HG02642 (cell line): ENCODE results near the gene SLC2A4.

Experiments
- ATAC-seq: cut with Tn5 transposase; IDR thresholded peaks from one replicate; pipeline ENCODE4 v1.9.1; 2021; ENCODE audit warnings: mild to moderate bottlenecking; ENCODE audit not compliant: unreplicated experiment, poor library complexity

The SLC2A4 gene

DNA sequence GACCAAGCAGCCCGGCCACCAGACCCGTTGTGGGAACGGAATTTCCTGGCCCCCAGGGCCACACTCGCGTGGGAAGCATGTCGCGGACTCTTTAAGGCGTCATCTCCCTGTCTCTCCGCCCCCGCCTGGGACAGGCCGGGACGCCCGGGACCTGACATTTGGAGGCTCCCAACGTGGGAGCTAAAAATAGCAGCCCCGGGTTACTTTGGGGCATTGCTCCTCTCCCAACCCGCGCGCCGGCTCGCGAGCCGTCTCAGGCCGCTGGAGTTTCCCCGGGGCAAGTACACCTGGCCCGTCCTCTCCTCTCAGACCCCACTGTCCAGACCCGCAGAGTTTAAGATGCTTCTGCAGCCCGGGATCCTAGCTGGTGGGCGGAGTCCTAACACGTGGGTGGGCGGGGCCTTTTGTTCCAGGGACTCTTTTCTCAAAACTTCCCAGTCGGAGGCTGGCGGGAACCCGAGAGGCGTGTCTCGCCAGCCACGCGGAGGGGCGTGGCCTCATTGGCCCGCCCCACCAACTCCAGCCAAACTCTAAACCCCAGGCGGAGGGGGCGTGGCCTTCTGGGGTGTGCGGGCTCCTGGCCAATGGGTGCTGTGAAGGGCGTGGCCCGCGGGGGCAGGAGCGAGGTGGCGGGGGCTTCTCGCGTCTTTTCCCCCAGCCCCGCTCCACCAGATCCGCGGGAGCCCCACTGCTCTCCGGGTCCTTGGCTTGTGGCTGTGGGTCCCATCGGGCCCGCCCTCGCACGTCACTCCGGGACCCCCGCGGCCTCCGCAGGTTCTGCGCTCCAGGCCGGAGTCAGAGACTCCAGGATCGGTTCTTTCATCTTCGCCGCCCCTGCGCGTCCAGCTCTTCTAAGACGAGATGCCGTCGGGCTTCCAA is at the start of gene SLC2A4:
Gene SLC2A4 (plus strand): TSS at position 645 of the 879 bp plus-strand sequence. CDS start 217 bp downstream, at position 862.
- ATAC-seq: peak; percentile 61

DNA sequence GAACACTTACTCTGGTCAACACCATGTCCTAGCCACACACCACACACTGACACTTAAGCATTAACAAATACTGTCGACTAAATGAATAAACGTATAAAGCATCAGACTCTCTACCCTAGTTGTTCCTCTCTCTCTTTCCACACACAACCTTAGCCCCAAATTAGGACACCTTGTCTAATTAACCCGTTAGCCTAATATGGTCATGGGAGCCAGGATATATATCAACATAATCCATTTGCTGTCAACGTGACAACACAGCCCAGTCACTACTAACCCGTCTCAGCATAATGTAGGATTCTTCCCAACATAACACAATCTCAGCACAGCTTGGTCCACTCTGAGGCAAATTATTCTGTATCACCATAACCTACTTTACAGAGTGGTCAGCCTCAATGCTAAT is 49.4 kb upstream of the SLC2A4 start:
- no peak for ATAC-seq

DNA sequence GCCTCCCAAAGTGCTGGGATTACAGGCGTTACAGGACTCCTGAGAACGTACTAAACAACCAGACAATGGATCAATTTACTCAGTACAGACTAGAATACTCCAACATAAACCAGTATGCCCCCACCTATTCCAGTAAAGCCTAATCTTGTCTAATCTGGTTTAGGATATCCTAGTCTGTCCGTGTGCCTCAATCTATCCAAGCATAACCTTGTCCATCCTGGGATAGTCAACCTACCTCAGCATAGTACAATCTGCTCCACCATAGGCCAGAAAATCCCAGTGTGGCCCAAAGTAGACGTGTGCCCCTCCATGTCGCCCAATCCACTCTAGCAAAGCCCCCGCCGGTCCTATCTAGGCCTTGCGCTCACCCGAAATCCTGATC is 47.8 kb upstream of the SLC2A4 start:
- no peak for ATAC-seq

DNA sequence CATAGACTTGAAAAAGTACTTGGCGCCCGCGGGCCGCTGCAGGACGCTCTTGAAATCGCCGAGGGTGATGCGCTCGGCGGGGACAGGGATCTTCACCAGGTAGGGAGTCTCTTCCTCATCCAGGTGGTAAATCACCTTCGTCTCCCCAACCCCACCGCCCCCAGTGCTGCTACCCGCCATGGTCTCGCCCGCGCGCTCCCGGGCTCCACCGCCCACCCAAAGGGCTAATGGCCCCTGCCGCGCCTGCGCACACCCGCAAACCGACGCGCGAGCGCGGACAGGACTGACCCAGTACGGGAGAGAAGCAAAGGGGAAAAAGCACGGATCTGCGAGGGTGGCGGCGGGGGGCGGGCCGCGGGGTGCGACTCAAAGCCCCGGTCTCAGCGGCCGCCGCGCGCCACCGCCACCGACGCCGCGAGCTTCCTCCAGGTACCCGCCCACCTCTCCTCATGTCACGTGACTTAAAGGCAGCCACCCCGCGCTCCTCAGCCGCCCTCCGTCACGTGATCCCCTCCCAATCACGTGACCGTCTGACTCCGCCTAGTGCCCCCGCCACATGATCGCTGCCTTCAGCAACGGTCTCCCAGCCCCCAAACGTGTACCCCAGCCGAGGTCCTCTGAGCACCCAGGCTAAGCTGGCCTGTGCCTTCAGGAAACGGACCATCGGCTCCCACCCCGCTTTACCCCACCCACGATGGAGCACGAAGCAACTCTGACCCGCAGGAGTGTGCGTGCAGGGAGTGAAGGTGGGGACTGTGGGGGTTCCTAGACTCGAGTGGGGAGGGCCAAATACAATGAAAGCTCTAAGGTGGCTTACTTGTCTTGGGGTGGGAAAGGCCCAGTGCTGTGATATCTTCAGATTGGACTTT is 47.2 kb upstream of the SLC2A4 start, which contains the start of gene DVL2:
Gene DVL2 (minus strand): TSS at position 435 of the 869 bp plus-strand sequence. CDS start 255 bp downstream, at position 180.
- peak; percentile 61 for ATAC-seq

DNA sequence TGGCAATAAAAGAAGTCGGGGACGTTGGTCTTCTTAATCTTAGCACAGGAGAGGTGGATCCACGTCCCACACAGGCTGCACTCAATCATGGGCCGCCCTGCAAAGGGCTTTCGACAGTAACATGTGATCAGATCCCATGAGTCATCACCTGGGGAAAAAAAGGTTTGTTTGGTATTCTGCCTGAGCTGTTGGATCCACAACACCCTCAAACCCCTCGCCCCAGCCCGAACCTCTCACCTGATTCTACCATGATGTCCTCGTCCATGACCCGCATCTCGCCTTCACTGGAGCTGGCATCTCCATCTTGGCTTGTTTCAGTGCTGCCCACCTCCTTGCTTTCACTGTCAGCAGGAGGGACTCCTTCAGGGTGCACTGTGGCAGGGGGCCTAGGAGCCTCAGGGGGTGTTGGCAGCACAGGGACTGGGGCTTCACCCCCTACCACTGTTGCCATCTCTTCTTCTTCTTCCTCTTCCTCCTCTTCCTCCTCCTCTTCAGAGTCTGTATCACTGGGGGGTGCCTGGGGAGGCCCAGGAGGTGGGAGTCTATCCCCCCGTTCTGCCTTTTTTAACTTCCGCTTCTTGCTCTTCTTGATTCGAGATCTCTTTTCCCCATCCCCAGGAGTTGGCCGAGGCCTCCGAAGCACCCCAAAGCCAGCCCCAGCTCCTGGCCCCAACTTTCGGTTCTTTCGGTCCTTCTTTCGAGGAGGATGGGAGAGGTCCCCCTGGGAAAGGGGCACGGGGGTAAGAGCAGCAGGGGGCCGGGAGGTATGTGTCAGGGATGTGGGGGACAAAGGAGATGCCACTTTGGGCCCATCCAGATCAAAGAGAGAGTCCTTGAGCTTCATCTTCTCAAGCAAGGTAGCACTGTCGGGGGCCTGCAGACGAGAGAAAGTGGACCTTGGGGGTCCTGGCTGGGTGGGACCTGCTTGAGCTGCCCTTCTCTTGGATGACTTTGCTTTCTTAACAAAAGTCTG is 45.5 kb upstream of the SLC2A4 start:
- ATAC-seq: no peak

DNA sequence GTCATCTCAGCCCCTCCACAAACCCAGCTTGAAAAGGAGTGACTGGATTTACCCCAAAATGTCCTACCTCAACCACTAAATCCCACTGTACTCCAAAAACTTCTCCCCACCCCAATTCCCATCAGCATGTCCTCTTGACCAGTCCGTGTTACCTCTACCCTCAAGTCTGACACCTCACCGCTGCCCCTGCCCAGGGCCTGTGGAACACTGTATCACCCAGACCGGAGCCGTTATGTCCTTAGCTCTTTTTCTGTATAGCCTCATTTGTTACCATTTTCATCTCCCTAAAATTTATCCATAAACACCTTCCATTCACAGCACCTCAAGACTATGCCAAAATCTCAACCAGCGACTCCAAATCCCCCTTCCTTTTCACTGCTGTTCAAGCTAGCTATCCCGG is 44.7 kb upstream of the SLC2A4 start:
- ATAC-seq: no peak

DNA sequence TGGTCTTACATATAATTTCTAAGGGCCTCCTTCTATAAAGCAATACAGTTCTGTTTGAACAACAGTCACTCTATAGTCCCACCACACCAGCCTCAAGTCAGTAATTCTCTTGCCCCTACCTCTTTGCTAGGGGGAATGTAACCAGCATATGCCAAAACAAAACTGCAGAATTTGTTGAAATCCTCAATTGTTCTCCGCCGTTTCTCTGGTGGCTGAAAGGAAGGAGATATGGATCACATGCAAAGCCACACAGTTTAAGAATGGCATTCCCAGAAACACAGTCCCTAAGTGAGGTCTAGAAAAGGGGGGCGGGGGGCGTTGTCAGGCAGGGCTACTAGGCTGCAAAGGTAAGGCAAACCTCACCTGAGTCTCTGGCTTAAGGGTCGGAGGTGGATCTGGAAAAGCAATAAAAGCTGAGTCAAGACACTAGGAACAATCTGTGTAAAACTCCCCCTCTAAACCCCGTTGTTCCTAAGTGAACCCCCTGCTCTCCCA is 44.2 kb upstream of the SLC2A4 start:
- ATAC-seq: no peak

DNA sequence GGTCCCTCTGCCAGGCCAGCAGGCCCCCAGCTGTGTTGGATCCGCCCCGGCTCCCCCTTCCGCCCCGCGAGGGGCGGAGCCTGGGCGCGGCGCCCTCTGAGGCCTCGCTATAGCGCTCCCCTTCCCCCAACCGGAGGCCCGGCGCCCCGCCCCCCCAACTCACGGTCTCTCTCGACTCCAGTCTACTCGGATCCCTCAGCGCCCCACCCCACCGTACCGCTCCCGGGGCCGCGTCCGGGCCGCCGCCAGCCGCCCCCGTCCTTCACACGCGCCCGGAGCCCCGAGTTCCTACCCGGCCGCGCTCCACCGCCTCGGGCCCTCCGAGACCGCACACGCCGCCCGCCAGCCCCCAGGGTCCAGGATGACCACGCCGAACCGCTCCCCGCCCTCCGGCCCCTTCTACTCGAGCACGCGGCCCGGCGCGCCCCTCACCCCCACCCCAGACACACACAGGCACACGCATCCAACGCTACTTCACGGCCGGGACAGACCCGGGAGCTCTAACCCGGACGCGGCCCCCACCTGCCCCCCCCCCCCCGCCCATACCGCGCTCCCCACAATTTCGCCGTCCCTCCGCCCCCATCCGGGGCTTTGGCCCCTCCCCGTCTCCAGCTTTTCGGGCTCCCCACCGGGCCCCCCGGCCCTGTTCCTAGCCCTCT is 43.6 kb upstream of the SLC2A4 start:
- peak; percentile 14 for ATAC-seq

DNA sequence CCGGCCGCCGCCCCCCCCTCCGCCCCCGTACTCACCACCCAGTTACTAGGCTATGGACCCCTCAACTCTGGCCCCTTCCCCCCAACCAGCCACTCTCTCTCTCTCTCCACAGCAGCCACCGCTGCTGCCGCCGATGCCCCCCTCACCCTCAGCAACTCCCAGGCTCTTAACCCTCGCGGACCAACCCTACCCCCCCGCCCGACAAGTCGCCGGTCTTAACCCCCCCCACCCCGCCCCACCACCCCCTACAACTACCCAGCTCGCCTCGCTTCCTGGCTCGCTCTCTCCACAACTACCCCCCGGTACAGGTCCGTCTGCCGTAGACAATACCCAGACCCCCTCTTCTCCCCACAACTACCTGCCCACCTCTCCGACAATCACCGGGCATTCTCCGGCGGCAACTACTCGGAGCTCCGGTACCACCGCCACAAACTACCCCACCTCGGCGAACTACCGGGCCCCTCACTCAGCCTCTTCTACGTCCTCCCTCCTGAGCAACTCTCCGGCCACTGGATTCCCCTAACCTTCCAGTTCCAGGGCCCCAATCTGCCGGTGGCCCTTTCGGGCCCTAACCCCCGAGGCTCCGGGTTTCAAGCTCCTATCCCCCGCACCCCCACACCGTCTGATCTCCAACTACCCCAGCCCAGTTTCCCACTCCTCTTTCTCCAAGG is 43.0 kb upstream of the SLC2A4 start:
- no peak for ATAC-seq

DNA sequence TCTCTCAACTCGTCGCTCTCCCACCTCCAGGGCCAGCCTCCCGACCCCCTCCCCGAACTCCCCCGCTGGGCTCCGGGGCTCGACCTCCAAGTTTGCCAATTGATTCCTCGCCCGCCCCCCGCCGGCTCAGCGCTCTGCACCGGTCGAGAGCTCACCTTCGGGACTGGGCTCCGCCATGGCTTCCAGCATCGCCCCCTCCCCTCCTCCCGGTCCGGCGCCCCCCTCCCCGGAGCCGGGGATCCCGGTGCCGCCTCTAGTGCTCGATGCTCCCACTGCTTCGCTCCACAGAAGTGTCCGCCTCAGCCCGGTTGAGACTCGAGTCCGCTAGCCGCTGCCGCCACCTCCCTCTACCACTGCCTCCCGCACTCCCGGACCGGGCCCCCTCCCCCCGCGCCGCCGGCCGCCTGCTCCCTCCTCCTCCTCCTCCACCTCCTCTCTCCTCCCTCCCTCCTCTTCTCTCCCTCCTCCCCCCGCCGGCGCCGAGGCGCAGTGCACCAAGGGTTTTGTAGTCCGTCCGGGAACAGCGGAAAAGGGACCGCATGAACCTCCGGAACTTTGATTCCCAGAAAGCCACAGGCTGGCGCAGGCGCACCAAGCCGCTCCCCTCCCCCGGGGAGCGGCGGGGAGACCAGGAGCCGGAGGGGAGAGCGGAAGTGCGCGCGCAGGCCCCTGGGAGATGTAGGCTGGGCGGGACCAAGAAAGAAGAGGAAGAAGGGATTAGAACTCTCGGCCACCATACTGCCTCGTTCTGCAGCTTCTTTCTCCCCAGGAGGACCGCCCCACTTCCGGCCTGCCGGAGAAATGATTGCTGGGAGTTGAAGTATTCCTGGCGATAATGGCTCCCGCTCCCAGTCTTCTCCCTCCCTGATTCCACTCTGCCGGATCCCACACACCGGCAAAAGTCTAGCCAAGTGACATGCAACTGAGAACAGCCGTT is 42.2 kb upstream of the SLC2A4 start, which contains the start of gene PHF23:
Gene PHF23 (minus strand): TSS at position 367 of the 937 bp plus-strand sequence. CDS start 178 bp downstream, at position 189.
- peak; percentile 54 for ATAC-seq

DNA sequence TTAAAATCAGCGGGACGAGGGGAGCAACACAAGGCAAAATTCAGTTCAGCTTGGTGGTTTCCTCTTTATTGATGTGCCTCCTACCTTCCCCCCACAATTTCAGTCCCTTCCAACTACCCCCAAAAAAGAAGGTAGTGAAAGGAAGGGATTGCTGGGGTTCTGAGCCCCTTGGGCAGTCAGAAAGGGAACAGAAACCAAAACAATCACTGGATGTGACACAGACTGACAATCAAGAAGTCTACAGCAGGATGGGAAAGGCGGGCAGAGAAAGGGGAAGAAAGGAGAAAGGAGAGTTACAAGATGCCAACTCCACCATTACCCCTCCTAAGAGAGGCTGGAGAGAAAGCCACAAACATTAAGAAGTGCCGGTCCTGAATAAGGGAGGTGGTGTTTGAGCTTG is 41.1 kb upstream of the SLC2A4 start:
- no peak for ATAC-seq

DNA sequence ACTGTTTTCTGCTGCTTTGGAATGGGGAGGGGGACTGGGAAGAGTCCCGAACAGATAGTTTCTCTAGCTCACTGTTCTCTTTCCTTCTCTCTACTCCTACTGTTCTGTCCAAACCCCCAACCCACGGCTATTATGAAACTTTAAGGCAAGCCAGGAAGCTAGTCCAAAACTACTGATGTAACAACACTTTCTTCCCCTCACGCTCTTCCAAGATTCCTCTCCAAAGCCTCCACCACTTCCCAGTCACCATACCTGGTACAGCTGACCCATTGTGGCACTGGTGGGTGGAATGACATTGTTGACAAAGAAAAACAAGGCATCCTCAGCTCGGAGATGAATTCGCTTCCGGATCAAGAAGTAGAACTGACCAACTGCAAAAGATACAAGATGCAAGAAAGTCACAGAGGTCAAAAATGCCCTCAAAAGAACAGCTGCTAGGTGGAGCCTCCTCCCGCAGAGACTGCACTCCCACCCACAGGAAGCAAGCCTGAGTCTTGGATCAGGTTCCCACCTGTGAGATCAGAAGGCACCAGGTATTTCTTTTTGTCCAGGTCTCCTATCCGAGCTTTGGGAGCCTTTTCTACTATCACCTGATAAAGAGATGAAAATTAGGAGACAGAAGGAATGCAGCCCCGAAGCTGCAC is 40.3 kb upstream of the SLC2A4 start:
- no peak for ATAC-seq

DNA sequence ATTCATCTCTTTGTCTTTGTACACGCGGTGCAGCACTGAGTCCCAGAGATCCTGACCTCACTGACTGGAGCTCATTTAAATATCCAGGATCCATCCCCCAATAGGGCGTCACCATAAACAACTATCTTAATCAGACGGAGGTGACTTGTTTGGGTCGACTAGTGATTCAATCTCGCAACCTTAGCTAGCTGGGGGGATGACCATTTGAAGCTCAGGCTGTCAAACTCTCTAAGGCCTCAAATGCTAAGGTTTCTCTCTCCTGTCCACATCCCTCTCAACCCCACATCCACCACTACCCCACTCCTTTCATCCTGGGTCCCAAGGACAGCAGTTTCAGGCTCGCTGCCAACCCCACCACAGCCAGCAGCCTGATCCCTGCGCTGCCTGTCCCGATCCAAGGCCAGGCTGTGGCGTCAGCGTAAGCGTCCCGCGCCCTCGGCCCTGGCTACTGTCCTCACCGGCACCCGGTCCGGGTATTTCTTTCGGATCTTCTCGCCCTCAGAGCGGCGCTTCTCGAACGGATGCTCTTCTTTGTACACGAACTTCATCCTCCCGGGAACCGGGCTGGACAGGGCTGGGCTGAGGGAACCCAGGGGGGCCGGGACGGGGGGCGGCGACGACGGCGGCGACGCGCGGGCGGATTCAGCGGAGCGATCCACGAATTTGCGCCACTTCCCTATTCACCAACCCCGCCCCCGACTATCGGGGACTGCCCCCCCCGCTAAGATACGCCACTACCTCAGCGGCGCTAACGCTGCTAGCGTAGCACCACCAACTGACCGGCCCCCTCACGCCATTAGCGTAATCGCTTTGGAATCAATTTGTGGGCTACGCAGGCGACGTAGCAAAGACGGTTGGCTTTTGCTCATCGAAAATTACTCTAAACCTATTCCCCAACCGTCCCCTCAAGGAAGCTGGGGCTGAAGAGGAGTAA is 39.5 kb upstream of the SLC2A4 start, which contains the start of gene GABARAP:
Gene GABARAP (minus strand): TSS at position 667 of the 934 bp plus-strand sequence. CDS start 119 bp downstream, at position 548.
- peak; percentile 32 for ATAC-seq

DNA sequence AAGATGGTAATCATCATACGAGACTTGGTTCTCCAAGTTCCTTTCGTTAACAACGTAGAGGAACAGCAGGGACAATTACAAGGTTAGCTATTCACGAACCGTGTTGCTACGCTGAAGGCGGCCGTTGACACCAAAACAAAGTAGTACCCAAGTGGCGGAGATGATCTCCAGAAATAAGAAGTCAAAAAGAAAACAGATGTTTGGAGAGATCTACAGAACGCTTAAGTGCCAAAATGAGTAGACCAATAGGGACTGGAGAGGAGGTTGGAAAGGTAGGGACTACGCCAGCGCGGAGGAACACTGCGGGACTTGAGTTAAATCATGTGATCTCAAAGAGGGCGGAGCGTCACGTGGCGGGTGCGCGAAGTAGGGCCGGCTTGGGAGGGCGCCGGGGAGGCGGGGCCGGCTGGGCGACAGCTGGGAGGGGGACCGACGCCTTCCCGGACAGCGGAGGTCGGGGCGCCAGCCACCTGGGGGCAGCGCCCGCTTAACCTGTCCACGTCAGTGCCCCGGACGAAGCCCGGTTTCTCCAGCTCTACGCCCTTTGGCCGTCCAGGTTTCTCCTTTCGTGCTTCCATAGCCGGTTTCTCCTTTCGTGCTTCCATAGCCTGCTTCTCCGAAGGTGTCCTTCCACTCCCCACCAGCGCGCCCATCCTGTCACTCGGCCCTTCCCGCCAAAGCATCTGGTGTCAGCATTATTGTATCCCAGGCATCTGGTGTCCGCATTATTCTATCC is 38.6 kb upstream of the SLC2A4 start:
- peak; percentile 44 for ATAC-seq

DNA sequence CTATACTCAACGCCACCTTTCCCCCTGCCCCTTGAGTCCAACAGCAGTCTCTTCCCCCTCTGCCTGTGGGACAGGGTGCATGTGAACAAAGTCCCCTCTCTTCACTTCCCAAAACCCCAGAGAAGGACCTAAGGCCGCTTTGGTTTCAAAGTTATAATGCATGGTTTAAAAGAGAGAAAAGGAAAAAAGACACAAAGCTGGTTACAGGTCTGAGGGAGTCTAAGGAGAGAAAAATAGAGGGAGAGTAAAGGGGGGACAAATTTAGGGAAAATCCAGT is 38.1 kb upstream of the SLC2A4 start:
- no peak for ATAC-seq
